SH-SY5Y (cell line): ENCODE data around the gene UBE2G2.

ENCODE experiments used
- GATA2 ChIP-seq: IDR thresholded peaks from 2 replicates; pipeline ENCODE4 v1.6.1; 2011; ENCODE audit warnings: mild to moderate bottlenecking, low read depth, low read length
- GATA3 ChIP-seq: IDR thresholded peaks from 2 replicates; pipeline ENCODE4 v1.6.1; 2011; ENCODE audit warnings: low read depth, mild to moderate bottlenecking, low read length, moderate library complexity

The UBE2G2 gene

DNA sequence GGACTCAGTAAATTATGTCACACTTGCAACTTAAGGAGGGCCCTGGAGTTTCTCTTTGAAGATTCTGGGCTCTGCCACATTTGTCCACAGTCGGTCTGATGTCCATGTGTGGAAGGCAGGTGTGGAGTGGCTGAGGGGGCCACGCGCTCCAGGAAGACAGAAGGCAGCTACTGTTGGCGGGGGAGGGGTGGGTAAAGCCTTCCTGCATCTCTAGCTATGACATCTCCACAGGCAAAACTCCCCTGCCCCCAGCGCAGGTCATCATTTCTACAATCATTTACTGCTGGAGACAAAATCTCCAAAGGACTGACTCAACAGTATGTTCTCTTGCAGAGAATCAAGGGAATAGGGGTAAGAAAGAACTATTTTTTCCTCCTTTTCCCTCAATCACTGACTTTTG lies 78.9 kb downstream of the UBE2G2 start:
- TF ChIP-seq GATA2 (no peak), GATA3 (no peak)

DNA sequence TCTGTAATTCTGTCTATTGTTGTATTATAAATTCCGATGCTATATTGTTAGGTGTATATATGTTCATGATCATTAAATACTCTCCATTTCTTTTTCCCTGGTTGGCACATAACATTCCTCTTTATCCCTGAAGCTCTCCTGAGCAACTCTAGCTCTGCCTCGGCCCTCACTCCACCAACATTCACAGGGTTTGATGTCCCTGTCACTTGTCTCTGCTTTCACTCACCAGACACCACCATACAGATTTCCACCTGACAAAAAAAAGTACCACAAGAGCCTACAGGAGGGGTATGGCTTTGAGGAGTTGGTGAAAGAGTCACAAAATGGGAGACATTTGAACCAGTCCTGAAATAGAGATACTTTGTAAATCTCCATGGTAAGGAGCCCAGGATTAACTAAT lies 81.5 kb downstream of the UBE2G2 start:
- no peak for TF ChIP-seq GATA2
- TF ChIP-seq GATA3 = no peak
